OCI-LY7 (cell line): Measurements from ENCODE around the gene PALS1. TPM values are rescaled to one million over a fixed set of nuclear protein-coding genes. Genes with fewer than 3 reads are reported as not detected.

Experiments used
- total RNA-seq, 2 experiments: library from RNA; depleted of rRNA in 1 of 2; stranded (reverse); fragments of >200 nt in 1 of 2; shearing (Covaris generic) in 1 of 2; gene quantifications; 2 replicates each; pipeline ENCODE4 v1.2.3, GENCODE V29; 2014 to 2022

PALS1 gene
- total RNA-seq, 2 experiments from 2014 or later: 14.1 to 19.6 TPM

Other genes starting within 250 kb of the PALS1 start
- gene GARIN2, start 52.0 kb upstream of the PALS1 start, total RNA-seq (2014; rRNA removed; shearing (Covaris generic)): not detected in 2 replicates
- gene GARIN2, start 52.0 kb upstream of the PALS1 start, total RNA-seq (2022): not detected in 2 replicates
- gene ATP6V1D, start 118.4 kb downstream of the PALS1 start, total RNA-seq (2014; rRNA removed; shearing (Covaris generic)): 31.4 and 39.0 TPM in 2 replicates
- gene ATP6V1D, start 118.4 kb downstream of the PALS1 start, total RNA-seq (2022): 30.6 and 33.5 TPM in 2 replicates
- 170 and 222 TPM in 2 replicates for gene EIF2S1, start 118.9 kb downstream of the PALS1 start, total RNA-seq (2014; rRNA removed; shearing (Covaris generic))
- gene EIF2S1, start 118.9 kb downstream of the PALS1 start, total RNA-seq (2022): 154 and 161 TPM in 2 replicates
- gene PLEK2, start 170.7 kb downstream of the PALS1 start, total RNA-seq (2014; rRNA removed; shearing (Covaris generic)): not detected in 2 replicates
- gene PLEK2, start 170.7 kb downstream of the PALS1 start, total RNA-seq (2022): not detected in 2 replicates
- 3.9 and 4.8 TPM in 2 replicates for gene TMEM229B, start 247.3 kb downstream of the PALS1 start, total RNA-seq (2014; rRNA removed; shearing (Covaris generic))
- gene TMEM229B, start 247.3 kb downstream of the PALS1 start, total RNA-seq (2022): 8.5 and 11.7 TPM in 2 replicates